ENCODE data around the gene C16orf90.
A peak's percentile ranks its signal among the peaks of the same experiment; 100 is the strongest.

Gene C16orf90

GRCh38 chr16:3461151-3461550, 34.1 kb downstream of the C16orf90 start:
- DNase-seq = peak; percentile 48 to 62

- DNase-seq = no peak
Observed at GRCh38 chr16:3460585-3460984, 34.7 kb downstream of the C16orf90 start.

GRCh38 chr16:3460121-3460520, 35.2 kb downstream of the C16orf90 start:
- no peak for DNase-seq

- DNase-seq = peak in 1 of 2 donors; percentile 20
Observed at GRCh38 chr16:3459401-3460090, 35.7 kb downstream of the C16orf90 start.

- DNase-seq = peak in 1 of 2 donors; percentile 25
Observed at GRCh38 chr16:3458852-3459361, 36.4 kb downstream of the C16orf90 start.

- DNase-seq = peak in 1 of 2 donors; percentile 17
Observed at GRCh38 chr16:3458278-3458851, 36.9 kb downstream of the C16orf90 start.

GRCh38 chr16:3457434-3458252, 37.6 kb downstream of the C16orf90 start:
- peak; percentile 91 for DNase-seq

GRCh38 chr16:3454631-3455147, 40.6 kb downstream of the C16orf90 start:
- DNase-seq = no peak

GRCh38 chr16:3454093-3454492, 41.2 kb downstream of the C16orf90 start:
- DNase-seq = no peak

- DNase-seq = peak; percentile 17 to 33
Observed at GRCh38 chr16:3444032-3444388, 51.3 kb downstream of the C16orf90 start.
